WTC11 (cell line): ENCODE data around the gene AVEN. TPM values are rescaled to one million over a fixed set of nuclear protein-coding genes. Genes with fewer than 3 reads are reported as not detected.

Experiments used
- ATAC-seq: fragments of 200-7000 bp; cut with Tn5 transposase; 2 replicates; pipeline ENCODE4 v1.10.0; 2021; ENCODE audit warnings: mild to moderate bottlenecking, moderate library complexity
- CTCF ChIA-PET: fragments of 300-600 bp; sonication (Branson Sonifier 250); formaldehyde crosslinking; loops from one replicate; lab custom pipeline; 2021; ENCODE audit warnings: antibody characterized with exemption; lab: Charles Lee
- POLR2A ChIA-PET: fragments of 350-600 bp; sonication (Branson Sonifier 250); formaldehyde crosslinking; loops from one replicate; lab custom pipeline; 2021; ENCODE audit warnings: antibody characterized with exemption; lab: Charles Lee
- DNase-seq: peaks from one replicate; pipeline ENCODE4 v3.0.0; 2021; ENCODE audit warnings: low spot score
- H3K27ac Mint-ChIP-seq: 2 replicates; pipeline ENCODE4 v1.8.0; 2021; ENCODE audit warnings: mixed read lengths
- H3K27me3 Mint-ChIP-seq: 2 replicates; pipeline ENCODE4 v1.8.0; 2021; ENCODE audit warnings: low read depth, mild to moderate bottlenecking, moderate library complexity, mixed read lengths
- H3K36me3 Mint-ChIP-seq: 2 replicates; pipeline ENCODE4 v1.8.0; 2021; ENCODE audit warnings: mixed read lengths
- H3K4me1 Mint-ChIP-seq: 2 replicates; pipeline ENCODE4 v1.8.0; 2022; ENCODE audit warnings: mixed read lengths
- H3K4me3 Mint-ChIP-seq: 2 replicates; pipeline ENCODE4 v1.8.0; 2021; ENCODE audit warnings: mild to moderate bottlenecking, moderate library complexity, mixed read lengths
- H3K9me3 Mint-ChIP-seq: 2 replicates; pipeline ENCODE4 v1.8.0; 2021; ENCODE audit warnings: mixed read lengths
- ATF1 ChIP-seq: sonication (generic); formaldehyde crosslinking; IDR thresholded peaks from 2 replicates; pipeline ENCODE4 v1.8.1; 2023; ENCODE audit warnings: mild to moderate bottlenecking, moderate library complexity, missing genetic modification reagents
- CREB1 ChIP-seq: sonication (generic); formaldehyde crosslinking; IDR thresholded peaks from 2 replicates; pipeline ENCODE4 v1.8.0; 2023; ENCODE audit warnings: mild to moderate bottlenecking, missing genetic modification reagents
- FOXP1 ChIP-seq: sonication (generic); formaldehyde crosslinking; IDR thresholded peaks from 2 replicates; pipeline ENCODE4 v1.8.0; 2022; ENCODE audit warnings: missing genetic modification reagents, mild to moderate bottlenecking, moderate library complexity, borderline replicate concordance
- GABPB1 ChIP-seq: sonication (generic); formaldehyde crosslinking; IDR thresholded peaks from 2 replicates; pipeline ENCODE4 v1.8.1; 2023; ENCODE audit warnings: mild to moderate bottlenecking, missing genetic modification reagents
- NR1H2 ChIP-seq: sonication (generic); formaldehyde crosslinking; IDR thresholded peaks from 2 replicates; pipeline ENCODE4 v1.9.0; 2021; ENCODE audit warnings: mild to moderate bottlenecking, moderate library complexity, missing genetic modification reagents
- PRRX2 ChIP-seq: fragments of 250-450 bp; sonication (Bioruptor Pico); IDR thresholded peaks from 2 replicates; pipeline ENCODE4 v1.8.0; 2021; ENCODE audit warnings: mild to moderate bottlenecking
- RORB ChIP-seq: fragments of 250-450 bp; sonication (Bioruptor Pico); IDR thresholded peaks from 2 replicates; pipeline ENCODE4 v1.9.0; 2021; ENCODE audit warnings: mild to moderate bottlenecking
- TEAD1 ChIP-seq: sonication (generic); formaldehyde crosslinking; IDR thresholded peaks from 2 replicates; pipeline ENCODE4 v1.8.0; 2022; ENCODE audit warnings: mild to moderate bottlenecking, missing genetic modification reagents
- total RNA-seq: library from RNA; stranded (reverse); gene quantifications from 3 replicates; pipeline ENCODE4 v1.2.3, GENCODE V29; 2021
- TF ChIP-seq, protein P1 (sequence below): fragments of 250-450 bp; sonication (Bioruptor Pico); IDR thresholded peaks from 2 replicates; pipeline ENCODE4 v2.1.2; 2022; ENCODE audit warnings: mild to moderate bottlenecking, moderate library complexity
- TF ChIP-seq, protein P2 (sequence below): sonication (generic); formaldehyde crosslinking; IDR thresholded peaks from 2 replicates; pipeline ENCODE4 v1.8.1; 2022; ENCODE audit warnings: mild to moderate bottlenecking, moderate library complexity, missing genetic modification reagents
- TF ChIP-seq, protein P3 (sequence below): sonication (generic); formaldehyde crosslinking; IDR thresholded peaks from 2 replicates; pipeline ENCODE4 v1.8.1; 2023; ENCODE audit warnings: mild to moderate bottlenecking, missing genetic modification reagents
- TF ChIP-seq, protein P4 (sequence below): sonication (generic); formaldehyde crosslinking; IDR thresholded peaks from 2 replicates; pipeline ENCODE4 v1.8.1; 2023; ENCODE audit warnings: mild to moderate bottlenecking, moderate library complexity, missing genetic modification reagents
- TF ChIP-seq, protein P5 (sequence below): sonication (generic); formaldehyde crosslinking; IDR thresholded peaks from 2 replicates; pipeline ENCODE4 v1.8.0; 2023; ENCODE audit warnings: missing genetic modification reagents
- TF ChIP-seq, protein P6 (sequence below): fragments of 250-450 bp; sonication (Bioruptor Pico); IDR thresholded peaks from 2 replicates; pipeline ENCODE4 v1.9.0; 2021; ENCODE audit warnings: mild to moderate bottlenecking

Gene AVEN
- total RNA-seq, 1 experiment from 2014 or later, result 12.4 TPM

DNA sequence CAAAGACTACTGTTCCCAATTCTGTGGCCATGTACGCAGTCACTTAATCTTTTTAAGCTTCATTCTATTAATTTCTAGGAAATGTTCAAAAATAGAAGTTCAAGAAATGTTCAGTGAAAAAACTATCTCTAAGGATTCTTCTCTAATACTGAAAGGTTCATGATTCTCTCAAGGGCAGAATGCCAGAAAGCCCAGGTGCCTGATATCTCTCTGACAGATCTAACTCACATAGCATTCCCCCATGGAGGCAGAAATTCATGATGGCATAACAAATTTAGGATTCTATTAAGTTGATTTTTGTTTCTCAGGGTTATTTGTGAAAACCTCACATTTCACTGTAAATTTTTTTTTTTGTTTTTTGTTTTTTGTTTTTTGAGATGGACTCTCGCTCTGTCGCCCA is 53.3 kb downstream of the AVEN start:
- peaks cover 17% of the 10 kb centered on the region for H3K4me1 Mint-ChIP-seq
- H3K27me3 Mint-ChIP-seq, result no peaks in the 10 kb centered on the region
- POLR2A ChIA-PET, result no interaction called here
- H3K9me3 Mint-ChIP-seq, result no peaks in the 10 kb centered on the region
- TF ChIP-seq, protein P1, sequence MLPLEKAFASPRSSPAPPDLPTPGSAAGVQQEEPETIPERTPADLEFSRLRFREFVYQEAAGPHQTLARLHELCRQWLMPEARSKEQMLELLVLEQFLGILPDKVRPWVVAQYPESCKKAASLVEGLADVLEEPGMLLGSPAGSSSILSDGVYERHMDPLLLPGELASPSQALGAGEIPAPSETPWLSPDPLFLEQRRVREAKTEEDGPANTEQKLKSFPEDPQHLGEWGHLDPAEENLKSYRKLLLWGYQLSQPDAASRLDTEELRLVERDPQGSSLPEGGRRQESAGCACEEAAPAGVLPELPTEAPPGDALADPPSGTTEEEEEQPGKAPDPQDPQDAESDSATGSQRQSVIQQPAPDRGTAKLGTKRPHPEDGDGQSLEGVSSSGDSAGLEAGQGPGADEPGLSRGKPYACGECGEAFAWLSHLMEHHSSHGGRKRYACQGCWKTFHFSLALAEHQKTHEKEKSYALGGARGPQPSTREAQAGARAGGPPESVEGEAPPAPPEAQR (CRISPR knock-in tag), result no peak
- TF ChIP-seq, protein P2, sequence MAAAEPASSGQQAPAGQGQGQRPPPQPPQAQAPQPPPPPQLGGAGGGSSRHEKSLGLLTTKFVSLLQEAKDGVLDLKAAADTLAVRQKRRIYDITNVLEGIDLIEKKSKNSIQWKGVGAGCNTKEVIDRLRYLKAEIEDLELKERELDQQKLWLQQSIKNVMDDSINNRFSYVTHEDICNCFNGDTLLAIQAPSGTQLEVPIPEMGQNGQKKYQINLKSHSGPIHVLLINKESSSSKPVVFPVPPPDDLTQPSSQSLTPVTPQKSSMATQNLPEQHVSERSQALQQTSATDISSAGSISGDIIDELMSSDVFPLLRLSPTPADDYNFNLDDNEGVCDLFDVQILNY (CRISPR knock-in tag), result no peak
- CTCF ChIA-PET, result interaction anchor here (1.0 to 1.7 kb wide), 4 partner anchors 9 to 248 kb away, joined by 3 to 7 read pairs (median 4); partner anchors contain the start of gene CHRM5
- H3K36me3 Mint-ChIP-seq, result no peaks in the 10 kb centered on the region
- H3K4me3 Mint-ChIP-seq, result no peak overlapping the region
- DNase-seq (no peak), ATAC-seq (no peak)
- H3K27ac Mint-ChIP-seq, result no peak overlapping the region

DNA sequence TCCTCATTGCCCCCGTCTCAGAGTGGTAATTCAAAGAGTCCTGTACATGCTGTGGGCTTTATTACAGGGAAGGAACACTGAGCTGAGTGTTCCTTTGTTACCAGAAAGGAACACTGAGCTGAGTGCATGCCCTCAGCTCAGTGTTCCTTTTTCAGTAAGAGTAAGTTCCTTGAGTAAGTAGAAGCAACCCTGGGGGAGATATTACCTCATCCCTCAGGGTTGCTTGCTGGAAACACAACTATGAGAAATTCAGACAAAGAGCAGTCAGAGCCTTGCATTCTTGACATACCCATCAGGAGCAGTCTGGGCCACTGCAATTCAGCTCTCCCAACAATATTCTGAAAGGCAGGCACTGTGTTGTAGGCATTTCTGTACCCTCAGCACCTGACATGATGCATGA is 53.7 kb downstream of the AVEN start:
- ChIA-PET POLR2A (interaction anchor here (0.5 kb wide), 1 partner anchor 32 kb away, joined by 3 read pairs; no protein-coding TSS in a partner anchor), CTCF (interaction anchor here (1.0 to 1.7 kb wide), 4 partner anchors 9 to 247 kb away, joined by 3 to 7 read pairs (median 4); partner anchors contain the start of gene CHRM5)
- no peak for TF ChIP-seq GABPB1 (CRISPR knock-in tag)
- TF ChIP-seq PRRX2, result no peak
- no peak for TF ChIP-seq FOXP1 (CRISPR knock-in tag)
- TF ChIP-seq, protein P3, sequence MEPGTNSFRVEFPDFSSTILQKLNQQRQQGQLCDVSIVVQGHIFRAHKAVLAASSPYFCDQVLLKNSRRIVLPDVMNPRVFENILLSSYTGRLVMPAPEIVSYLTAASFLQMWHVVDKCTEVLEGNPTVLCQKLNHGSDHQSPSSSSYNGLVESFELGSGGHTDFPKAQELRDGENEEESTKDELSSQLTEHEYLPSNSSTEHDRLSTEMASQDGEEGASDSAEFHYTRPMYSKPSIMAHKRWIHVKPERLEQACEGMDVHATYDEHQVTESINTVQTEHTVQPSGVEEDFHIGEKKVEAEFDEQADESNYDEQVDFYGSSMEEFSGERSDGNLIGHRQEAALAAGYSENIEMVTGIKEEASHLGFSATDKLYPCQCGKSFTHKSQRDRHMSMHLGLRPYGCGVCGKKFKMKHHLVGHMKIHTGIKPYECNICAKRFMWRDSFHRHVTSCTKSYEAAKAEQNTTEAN (CRISPR knock-in tag), result no peak
- TF ChIP-seq, protein P2 (CRISPR knock-in tag), result no peak
- no peak for TF ChIP-seq ATF1 (CRISPR knock-in tag)
- no peak for TF ChIP-seq RORB
- TF ChIP-seq, protein P4, sequence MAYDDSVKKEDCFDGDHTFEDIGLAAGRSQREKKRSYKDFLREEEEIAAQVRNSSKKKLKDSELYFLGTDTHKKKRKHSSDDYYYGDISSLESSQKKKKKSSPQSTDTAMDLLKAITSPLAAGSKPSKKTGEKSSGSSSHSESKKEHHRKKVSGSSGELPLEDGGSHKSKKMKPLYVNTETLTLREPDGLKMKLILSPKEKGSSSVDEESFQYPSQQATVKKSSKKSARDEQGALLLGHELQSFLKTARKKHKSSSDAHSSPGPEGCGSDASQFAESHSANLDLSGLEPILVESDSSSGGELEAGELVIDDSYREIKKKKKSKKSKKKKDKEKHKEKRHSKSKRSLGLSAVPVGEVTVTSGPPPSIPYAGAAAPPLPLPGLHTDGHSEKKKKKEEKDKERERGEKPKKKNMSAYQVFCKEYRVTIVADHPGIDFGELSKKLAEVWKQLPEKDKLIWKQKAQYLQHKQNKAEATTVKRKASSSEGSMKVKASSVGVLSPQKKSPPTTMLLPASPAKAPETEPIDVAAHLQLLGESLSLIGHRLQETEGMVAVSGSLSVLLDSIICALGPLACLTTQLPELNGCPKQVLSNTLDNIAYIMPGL (CRISPR knock-in tag), result no peak
- TF ChIP-seq, protein P5, sequence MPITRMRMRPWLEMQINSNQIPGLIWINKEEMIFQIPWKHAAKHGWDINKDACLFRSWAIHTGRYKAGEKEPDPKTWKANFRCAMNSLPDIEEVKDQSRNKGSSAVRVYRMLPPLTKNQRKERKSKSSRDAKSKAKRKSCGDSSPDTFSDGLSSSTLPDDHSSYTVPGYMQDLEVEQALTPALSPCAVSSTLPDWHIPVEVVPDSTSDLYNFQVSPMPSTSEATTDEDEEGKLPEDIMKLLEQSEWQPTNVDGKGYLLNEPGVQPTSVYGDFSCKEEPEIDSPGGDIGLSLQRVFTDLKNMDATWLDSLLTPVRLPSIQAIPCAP, result no peak
- TF ChIP-seq TEAD1 (CRISPR knock-in tag), result no peak
- TF ChIP-seq, protein P6, sequence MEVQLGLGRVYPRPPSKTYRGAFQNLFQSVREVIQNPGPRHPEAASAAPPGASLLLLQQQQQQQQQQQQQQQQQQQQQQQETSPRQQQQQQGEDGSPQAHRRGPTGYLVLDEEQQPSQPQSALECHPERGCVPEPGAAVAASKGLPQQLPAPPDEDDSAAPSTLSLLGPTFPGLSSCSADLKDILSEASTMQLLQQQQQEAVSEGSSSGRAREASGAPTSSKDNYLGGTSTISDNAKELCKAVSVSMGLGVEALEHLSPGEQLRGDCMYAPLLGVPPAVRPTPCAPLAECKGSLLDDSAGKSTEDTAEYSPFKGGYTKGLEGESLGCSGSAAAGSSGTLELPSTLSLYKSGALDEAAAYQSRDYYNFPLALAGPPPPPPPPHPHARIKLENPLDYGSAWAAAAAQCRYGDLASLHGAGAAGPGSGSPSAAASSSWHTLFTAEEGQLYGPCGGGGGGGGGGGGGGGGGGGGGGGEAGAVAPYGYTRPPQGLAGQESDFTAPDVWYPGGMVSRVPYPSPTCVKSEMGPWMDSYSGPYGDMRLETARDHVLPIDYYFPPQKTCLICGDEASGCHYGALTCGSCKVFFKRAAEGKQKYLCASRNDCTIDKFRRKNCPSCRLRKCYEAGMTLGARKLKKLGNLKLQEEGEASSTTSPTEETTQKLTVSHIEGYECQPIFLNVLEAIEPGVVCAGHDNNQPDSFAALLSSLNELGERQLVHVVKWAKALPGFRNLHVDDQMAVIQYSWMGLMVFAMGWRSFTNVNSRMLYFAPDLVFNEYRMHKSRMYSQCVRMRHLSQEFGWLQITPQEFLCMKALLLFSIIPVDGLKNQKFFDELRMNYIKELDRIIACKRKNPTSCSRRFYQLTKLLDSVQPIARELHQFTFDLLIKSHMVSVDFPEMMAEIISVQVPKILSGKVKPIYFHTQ (CRISPR knock-in tag), result no peak
- TF ChIP-seq NR1H2 (CRISPR knock-in tag), result no peak
- TF ChIP-seq CREB1 (CRISPR knock-in tag), result no peak
- Mint-ChIP-seq H3K4me1 (peaks cover 17% of the 10 kb centered on the region), H3K27me3 (no peaks in the 10 kb centered on the region), H3K9me3 (no peaks in the 10 kb centered on the region), H3K27ac (no peak overlapping the region), H3K36me3 (no peaks in the 10 kb centered on the region), H3K4me3 (no peak overlapping the region)
- no peak for DNase-seq
- peak; percentile 81 for ATAC-seq
